ENCODE measurements around the gene KLRF1. TPM values are rescaled to one million over a fixed set of nuclear protein-coding genes. Genes with fewer than 3 reads are reported as not detected.

KLRF1 gene
- total and polyA plus RNA-seq, 2 experiments from 2014 or later, result not detected

GRCh38 chr12:9858135-9858534, 30.9 kb downstream of the KLRF1 start:
- Histone ChIP-seq H3K27me3 (no peaks in the 10 kb centered on the region), H3K36me3 (replicated peaks; ENCODE audit: insufficient read depth, low read depth) (no peaks in the 10 kb centered on the region), H3K79me2 (no peaks in the 10 kb centered on the region), H3K4me1 (ENCODE audit: insufficient read depth) (no peaks in the 10 kb centered on the region), H3K4me2 (no peak overlapping the region), H3K27ac (no peak overlapping the region), H3K9me3 (ENCODE audit: low read depth) (no peaks in the 10 kb centered on the region), H4K20me1 (ENCODE audit: insufficient read depth, poor library complexity, severe bottlenecking) (no peaks in the 10 kb centered on the region), H3K4me3 (no peak overlapping the region), H2AFZ (no peak overlapping the region), H3K9me2 (replicated peaks; ENCODE audit: insufficient read depth) (no peaks in the 10 kb centered on the region)
- DNase-seq (ENCODE audit: low spot score), result no peak
- TF ChIP-seq, protein P1, sequence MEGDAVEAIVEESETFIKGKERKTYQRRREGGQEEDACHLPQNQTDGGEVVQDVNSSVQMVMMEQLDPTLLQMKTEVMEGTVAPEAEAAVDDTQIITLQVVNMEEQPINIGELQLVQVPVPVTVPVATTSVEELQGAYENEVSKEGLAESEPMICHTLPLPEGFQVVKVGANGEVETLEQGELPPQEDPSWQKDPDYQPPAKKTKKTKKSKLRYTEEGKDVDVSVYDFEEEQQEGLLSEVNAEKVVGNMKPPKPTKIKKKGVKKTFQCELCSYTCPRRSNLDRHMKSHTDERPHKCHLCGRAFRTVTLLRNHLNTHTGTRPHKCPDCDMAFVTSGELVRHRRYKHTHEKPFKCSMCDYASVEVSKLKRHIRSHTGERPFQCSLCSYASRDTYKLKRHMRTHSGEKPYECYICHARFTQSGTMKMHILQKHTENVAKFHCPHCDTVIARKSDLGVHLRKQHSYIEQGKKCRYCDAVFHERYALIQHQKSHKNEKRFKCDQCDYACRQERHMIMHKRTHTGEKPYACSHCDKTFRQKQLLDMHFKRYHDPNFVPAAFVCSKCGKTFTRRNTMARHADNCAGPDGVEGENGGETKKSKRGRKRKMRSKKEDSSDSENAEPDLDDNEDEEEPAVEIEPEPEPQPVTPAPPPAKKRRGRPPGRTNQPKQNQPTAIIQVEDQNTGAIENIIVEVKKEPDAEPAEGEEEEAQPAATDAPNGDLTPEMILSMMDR (IDR thresholded peaks at IDR 0.05; ENCODE audit: poor library complexity), result no peak
- TF ChIP-seq EZH2 (IDR thresholded peaks at IDR 0.05; ENCODE audit: borderline replicate concordance) (no peak), EZH2phosphoT487 (IDR thresholded peaks at IDR 0.05; ENCODE audit: low read depth, severe bottlenecking, unreplicated experiment) (no peak)

DNA sequence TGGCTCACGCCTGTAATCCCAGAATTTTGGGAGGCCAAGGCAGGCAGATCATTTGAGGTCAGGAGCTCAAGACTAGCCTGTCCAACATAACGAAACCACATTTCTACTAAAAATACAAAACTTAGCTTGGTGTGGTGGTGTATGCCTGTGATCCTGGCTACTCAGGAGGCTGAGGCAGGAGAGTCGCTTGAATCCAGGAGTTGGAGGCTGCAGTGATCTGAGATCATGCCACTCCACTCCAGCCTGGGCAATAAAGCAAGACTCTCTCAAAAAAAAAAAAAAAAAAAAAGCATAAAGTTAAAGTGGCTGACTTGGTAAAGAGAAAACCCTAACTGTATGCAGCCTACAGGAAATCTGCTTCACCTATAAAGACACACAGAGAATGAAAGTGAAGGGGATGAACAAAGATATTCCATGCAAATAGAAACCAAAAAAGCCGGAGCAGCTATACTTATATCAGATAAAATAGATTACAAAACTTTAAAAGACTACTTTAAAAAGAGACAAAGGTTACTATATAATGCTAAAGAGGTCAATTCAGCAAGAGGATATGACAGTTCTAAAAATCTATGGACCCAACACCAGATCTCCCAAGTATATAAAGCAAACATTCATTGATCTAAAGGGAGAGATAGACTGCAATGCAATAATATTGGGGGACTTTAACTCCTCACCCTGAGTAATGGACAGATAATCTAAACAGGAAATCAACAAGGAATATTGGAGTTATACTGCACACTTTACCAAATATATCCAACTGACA, 37.8 kb downstream of the KLRF1 start:
- DNase-seq (ENCODE audit: low spot score), result no peak
- 84% methylated on average over 4 of the region's 4 CpGs for WGBS (ENCODE audit: low lambda C conversion rate, missing lambda C conversion rate)
- Histone ChIP-seq H3K36me3 (replicated peaks; ENCODE audit: insufficient read depth, low read depth) (no peaks in the 10 kb centered on the region), H4K20me1 (ENCODE audit: insufficient read depth, poor library complexity, severe bottlenecking) (no peaks in the 10 kb centered on the region), H3K4me2 (no peak overlapping the region), H3K9me3 (ENCODE audit: low read depth) (no peaks in the 10 kb centered on the region), H3K9me2 (replicated peaks; ENCODE audit: insufficient read depth) (no peaks in the 10 kb centered on the region), H2AFZ (no peak overlapping the region), H3K4me3 (no peak overlapping the region), H3K27me3 (no peaks in the 10 kb centered on the region), H3K27ac (no peak overlapping the region), H3K79me2 (no peaks in the 10 kb centered on the region), H3K4me1 (ENCODE audit: insufficient read depth) (peaks cover 3% of the 10 kb centered on the region)
- TF ChIP-seq EZH2 (IDR thresholded peaks at IDR 0.05; ENCODE audit: borderline replicate concordance), result no peak
- TF ChIP-seq, protein P1 (IDR thresholded peaks at IDR 0.05; ENCODE audit: poor library complexity), result no peak

DNA sequence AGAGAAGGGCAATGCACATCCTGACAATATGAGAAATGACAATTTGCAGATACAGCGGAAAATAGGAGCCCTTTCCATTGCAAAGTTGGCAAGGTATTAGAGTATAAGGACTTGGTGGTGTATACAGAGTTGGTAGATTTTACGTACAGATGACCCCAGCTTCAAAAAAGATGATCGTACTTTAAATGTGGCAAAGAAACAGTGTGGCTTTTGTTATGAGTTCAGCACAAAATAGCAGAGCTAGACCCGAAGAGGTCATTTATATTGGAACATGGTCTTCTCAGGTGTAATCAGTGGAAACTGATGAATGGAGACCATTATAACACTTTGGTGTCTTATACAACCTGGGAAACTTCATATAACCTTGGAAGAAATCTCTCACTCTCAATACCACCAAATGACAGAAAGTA, 39.6 kb downstream of the KLRF1 start:
- Histone ChIP-seq H3K4me1 (ENCODE audit: insufficient read depth) (peaks cover 4% of the 10 kb centered on the region), H3K27ac (no peak overlapping the region), H3K4me2 (no peak overlapping the region), H4K20me1 (ENCODE audit: insufficient read depth, poor library complexity, severe bottlenecking) (no peaks in the 10 kb centered on the region), H3K36me3 (replicated peaks; ENCODE audit: insufficient read depth, low read depth) (no peaks in the 10 kb centered on the region), H3K9me2 (replicated peaks; ENCODE audit: insufficient read depth) (no peaks in the 10 kb centered on the region), H3K9me3 (ENCODE audit: low read depth) (no peaks in the 10 kb centered on the region), H3K4me3 (no peak overlapping the region), H3K27me3 (no peaks in the 10 kb centered on the region), H3K79me2 (no peaks in the 10 kb centered on the region), H2AFZ (no peak overlapping the region)
- WGBS (ENCODE audit: low lambda C conversion rate, missing lambda C conversion rate), result 92% methylated on average over 4 of the region's 4 CpGs
- no peak for DNase-seq (ENCODE audit: low spot score)
- TF ChIP-seq, protein P1 (IDR thresholded peaks at IDR 0.05; ENCODE audit: poor library complexity), result no peak
- no peak for TF ChIP-seq EZH2 (IDR thresholded peaks at IDR 0.05; ENCODE audit: borderline replicate concordance)
- no peak for TF ChIP-seq EZH2phosphoT487 (IDR thresholded peaks at IDR 0.05; ENCODE audit: low read depth, severe bottlenecking, unreplicated experiment)
